HEK293 (cell line): Measurements from ENCODE around the gene PTX4.

Source experiments
- CTCF ChIA-PET: fragments of 350-600 bp; formaldehyde crosslinking; extraction: SDS; loops from one replicate; lab custom pipeline; 2021; ENCODE audit warnings: antibody characterized with exemption; lab: Yijun Ruan, JAX
- POLR2A ChIA-PET: fragments of 300-600 bp; formaldehyde crosslinking; extraction: SDS; loops from one replicate; lab custom pipeline; 2020; ENCODE audit warnings: antibody characterized with exemption, inconsistent platforms; lab: Yijun Ruan, JAX
- H3K27ac ChIP-seq: fragments of 200-500 bp; sonication (Bioruptor generic); 2 replicates; pipeline ENCODE4 v1.5.1; 2014; ENCODE audit warnings: low read depth, low read length, control low read depth, inconsistent platforms; ENCODE audit errors: extremely low read depth
- H3K36me3 ChIP-seq, 2 experiments: fragments of 200-500 bp in 1 of 2; sonication (Bioruptor generic) in 1 of 2; 1 replicate in 1 of 2; 2 replicates in 1 of 2; pipeline ENCODE4 v1.5.1; 2014 to 2017; ENCODE audit warnings: inconsistent platforms in 2 of 2, low read length in 2 of 2; ENCODE audit not compliant: control insufficient read depth in 2 of 2, insufficient read depth in 1 of 2
- H3K4me1 ChIP-seq: fragments of 200-500 bp; sonication (Bioruptor generic); 2 replicates; pipeline ENCODE4 v1.5.1; 2014; ENCODE audit warnings: mild to moderate bottlenecking, low read length, inconsistent platforms; ENCODE audit not compliant: control insufficient read depth, insufficient read depth
- H3K4me3 ChIP-seq: 2 replicates; pipeline ENCODE4 v1.5.1; 2011; ENCODE audit warnings: low read depth, mild to moderate bottlenecking, control low read depth, low read length, moderate library complexity
- H3K9me3 ChIP-seq: fragments of 200-500 bp; sonication (Bioruptor generic); 2 replicates; pipeline ENCODE4 v1.5.1; 2014; ENCODE audit warnings: low read depth, low read length, inconsistent platforms; ENCODE audit not compliant: control insufficient read depth, insufficient read depth
- MYNN ChIP-seq: fragments of 450-650 bp; formaldehyde crosslinking; IDR thresholded peaks from 2 replicates; pipeline ENCODE4 v1.5.1; 2016; ENCODE audit warnings: missing biosample characterization, missing genetic modification characterization, borderline replicate concordance
- SETDB1 ChIP-seq: IDR thresholded peaks from one replicate; pipeline ENCODE4 v1.6.1; 2017; ENCODE audit warnings: mild to moderate bottlenecking, low read length, moderate library complexity, mixed read lengths; ENCODE audit not compliant: insufficient read length
- ZNF132 ChIP-seq: fragments of 450-650 bp; formaldehyde crosslinking; IDR thresholded peaks from 2 replicates; pipeline ENCODE4 v1.5.1; 2017; ENCODE audit warnings: missing biosample characterization, missing genetic modification characterization, borderline replicate concordance
- ZNF223 ChIP-seq: fragments of 450-650 bp; formaldehyde crosslinking; IDR thresholded peaks from 2 replicates; pipeline ENCODE4 v1.5.1; 2016; ENCODE audit warnings: missing biosample characterization, missing genetic modification characterization
- ZNF24 ChIP-seq: fragments of 450-650 bp; formaldehyde crosslinking; IDR thresholded peaks from 2 replicates; pipeline ENCODE4 v1.5.1; 2016; ENCODE audit warnings: missing biosample characterization, missing genetic modification characterization
- ZNF248 ChIP-seq: fragments of 450-650 bp; formaldehyde crosslinking; IDR thresholded peaks from 2 replicates; pipeline ENCODE4 v1.5.1; 2017; ENCODE audit warnings: missing biosample characterization, missing genetic modification characterization
- ZNF302 ChIP-seq: fragments of 450-650 bp; formaldehyde crosslinking; IDR thresholded peaks from 2 replicates; pipeline ENCODE4 v1.5.1; 2016; ENCODE audit warnings: missing biosample characterization, missing genetic modification characterization, low read depth
- ZNF324 ChIP-seq: fragments of 450-650 bp; formaldehyde crosslinking; IDR thresholded peaks from 2 replicates; pipeline ENCODE4 v1.5.1; 2016; ENCODE audit warnings: missing biosample characterization, missing genetic modification characterization
- ZNF335 ChIP-seq: fragments of 450-650 bp; formaldehyde crosslinking; conservative IDR thresholded peaks from 2 replicates; pipeline ENCODE4 v1.5.1; 2016; ENCODE audit warnings: missing biosample characterization, missing genetic modification characterization
- ZNF394 ChIP-seq: fragments of 450-650 bp; formaldehyde crosslinking; IDR thresholded peaks from 2 replicates; pipeline ENCODE4 v1.5.1; 2016; ENCODE audit warnings: missing biosample characterization, missing genetic modification characterization, mild to moderate bottlenecking, moderate library complexity, borderline replicate concordance
- ZNF473 ChIP-seq: fragments of 450-650 bp; formaldehyde crosslinking; IDR thresholded peaks from 2 replicates; pipeline ENCODE4 v1.5.1; 2017; ENCODE audit warnings: missing biosample characterization, missing genetic modification characterization
- ZNF48 ChIP-seq: fragments of 450-650 bp; formaldehyde crosslinking; IDR thresholded peaks from 2 replicates; pipeline ENCODE4 v1.5.1; 2016; ENCODE audit warnings: missing biosample characterization, missing genetic modification characterization
- ZNF521 ChIP-seq: fragments of 450-650 bp; formaldehyde crosslinking; IDR thresholded peaks from 2 replicates; pipeline ENCODE4 v1.5.1; 2017; ENCODE audit warnings: missing biosample characterization, mild to moderate bottlenecking, missing genetic modification characterization
- ZNF571 ChIP-seq: fragments of 450-650 bp; formaldehyde crosslinking; IDR thresholded peaks from 2 replicates; pipeline ENCODE4 v1.5.0; 2017; ENCODE audit warnings: missing biosample characterization, missing genetic modification characterization
- ZNF629 ChIP-seq: fragments of 450-650 bp; formaldehyde crosslinking; IDR thresholded peaks from 2 replicates; pipeline ENCODE4 v1.5.1; 2017; ENCODE audit warnings: missing biosample characterization, missing genetic modification characterization
- ZNF654 ChIP-seq: fragments of 450-650 bp; formaldehyde crosslinking; IDR thresholded peaks from 2 replicates; pipeline ENCODE4 v1.5.1; 2016; ENCODE audit warnings: low read depth, missing biosample characterization, missing genetic modification characterization
- ZNF677 ChIP-seq: fragments of 450-650 bp; IDR thresholded peaks from 2 replicates; pipeline ENCODE4 v1.5.0; 2018; ENCODE audit warnings: missing biosample characterization, mild to moderate bottlenecking, missing genetic modification characterization, moderate library complexity
- ZNF792 ChIP-seq: fragments of 450-650 bp; formaldehyde crosslinking; IDR thresholded peaks from 2 replicates; pipeline ENCODE4 v1.5.1; 2016; ENCODE audit warnings: missing biosample characterization, missing genetic modification characterization
- ZSCAN23 ChIP-seq: fragments of 450-650 bp; formaldehyde crosslinking; IDR thresholded peaks from 2 replicates; pipeline ENCODE4 v1.5.1; 2016; ENCODE audit warnings: missing biosample characterization, missing genetic modification characterization
- TF ChIP-seq, protein P1 (sequence below): fragments of 450-650 bp; formaldehyde crosslinking; IDR thresholded peaks from 2 replicates; pipeline ENCODE4 v1.5.1; 2016; ENCODE audit warnings: missing biosample characterization, missing genetic modification characterization
- TF ChIP-seq, protein P2 (sequence below): fragments of 450-650 bp; formaldehyde crosslinking; IDR thresholded peaks from 2 replicates; pipeline ENCODE4 v1.5.1; 2016; ENCODE audit warnings: missing biosample characterization, missing genetic modification characterization
- TF ChIP-seq, protein P3 (sequence below): fragments of 450-650 bp; formaldehyde crosslinking; conservative IDR thresholded peaks from 2 replicates; pipeline ENCODE4 v1.5.1; 2016; ENCODE audit warnings: low read depth, missing biosample characterization, missing genetic modification characterization
- TF ChIP-seq, protein P4 (sequence below): fragments of 450-650 bp; formaldehyde crosslinking; IDR thresholded peaks from 2 replicates; pipeline ENCODE4; 2016; ENCODE audit warnings: missing biosample characterization, missing genetic modification characterization
- TF ChIP-seq, protein P5 (sequence below): fragments of 450-650 bp; formaldehyde crosslinking; IDR thresholded peaks from 2 replicates; pipeline ENCODE4 v1.5.1; 2016; ENCODE audit warnings: missing biosample characterization, missing genetic modification characterization

The PTX4 gene

DNA sequence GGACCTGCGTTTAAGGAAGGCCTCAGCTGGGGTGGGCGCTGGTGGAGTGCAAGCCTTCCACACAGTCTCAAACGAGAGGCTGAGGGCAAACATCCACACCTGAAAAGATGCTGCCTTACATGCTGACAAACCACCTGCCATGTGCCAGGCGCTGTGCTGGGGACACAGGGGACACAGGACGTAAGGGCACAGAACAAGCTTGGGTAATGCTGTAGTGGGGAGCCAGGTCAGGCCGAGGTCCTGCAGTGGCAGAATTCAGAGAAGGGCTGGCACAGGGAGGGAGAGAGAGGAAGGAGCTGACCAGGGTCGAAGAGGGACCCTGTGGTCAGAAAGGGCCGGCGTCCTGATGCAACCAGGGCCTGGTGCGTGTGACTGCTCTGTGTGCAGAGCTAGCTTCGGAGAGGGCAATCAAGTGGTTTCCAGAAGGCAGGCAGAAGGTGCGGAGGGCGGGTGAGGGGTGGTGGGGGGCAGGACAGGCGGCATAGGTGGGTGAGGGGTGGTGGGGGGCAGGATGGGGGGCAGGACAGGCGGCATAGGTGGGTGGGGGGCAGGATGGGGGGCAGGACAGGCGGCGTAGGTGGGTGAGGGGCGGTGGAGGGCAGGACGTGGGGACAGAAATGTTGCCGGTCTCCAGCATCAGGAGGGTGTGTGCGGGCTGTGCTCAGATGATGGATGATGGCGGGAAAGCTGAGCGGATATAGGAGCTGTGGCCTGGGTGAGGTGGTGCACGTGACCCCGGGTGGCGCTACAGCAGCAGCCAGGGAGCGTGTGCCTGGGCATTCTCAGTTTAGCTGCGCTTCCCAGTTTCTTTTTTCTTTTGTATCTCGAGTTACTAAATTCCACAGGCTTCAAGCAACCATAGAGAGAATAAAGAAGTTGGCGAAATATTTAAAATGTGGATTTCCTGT lies 23.2 kb upstream of the PTX4 start (continued):
- no peak for TF ChIP-seq ZNF324 (tag by site-specific recombination)

DNA sequence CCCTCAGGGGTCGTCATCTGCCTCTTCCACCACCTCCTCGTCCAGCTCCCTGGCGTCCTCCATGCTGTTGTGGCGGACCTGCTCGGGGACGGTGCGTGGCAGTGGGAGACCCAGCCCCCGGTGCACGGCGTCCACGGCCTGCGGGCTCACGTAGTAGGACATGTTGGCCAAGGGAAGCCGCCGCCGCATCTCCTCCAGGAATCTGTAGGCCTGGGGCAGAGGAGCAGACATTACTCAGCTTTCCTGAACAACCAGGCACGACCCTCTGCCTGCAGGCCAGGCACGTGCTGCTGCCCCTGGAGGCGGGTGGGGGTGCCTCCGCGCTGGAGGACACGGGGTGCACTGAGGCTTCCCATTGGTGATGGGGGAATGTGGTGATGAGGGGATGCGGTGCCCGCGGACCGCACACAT lies 22.2 kb upstream of the PTX4 start:
- CTCF ChIA-PET = no interaction called here
- no peak for TF ChIP-seq ZNF48 (tag by site-specific recombination)
- TF ChIP-seq, protein P1, sequence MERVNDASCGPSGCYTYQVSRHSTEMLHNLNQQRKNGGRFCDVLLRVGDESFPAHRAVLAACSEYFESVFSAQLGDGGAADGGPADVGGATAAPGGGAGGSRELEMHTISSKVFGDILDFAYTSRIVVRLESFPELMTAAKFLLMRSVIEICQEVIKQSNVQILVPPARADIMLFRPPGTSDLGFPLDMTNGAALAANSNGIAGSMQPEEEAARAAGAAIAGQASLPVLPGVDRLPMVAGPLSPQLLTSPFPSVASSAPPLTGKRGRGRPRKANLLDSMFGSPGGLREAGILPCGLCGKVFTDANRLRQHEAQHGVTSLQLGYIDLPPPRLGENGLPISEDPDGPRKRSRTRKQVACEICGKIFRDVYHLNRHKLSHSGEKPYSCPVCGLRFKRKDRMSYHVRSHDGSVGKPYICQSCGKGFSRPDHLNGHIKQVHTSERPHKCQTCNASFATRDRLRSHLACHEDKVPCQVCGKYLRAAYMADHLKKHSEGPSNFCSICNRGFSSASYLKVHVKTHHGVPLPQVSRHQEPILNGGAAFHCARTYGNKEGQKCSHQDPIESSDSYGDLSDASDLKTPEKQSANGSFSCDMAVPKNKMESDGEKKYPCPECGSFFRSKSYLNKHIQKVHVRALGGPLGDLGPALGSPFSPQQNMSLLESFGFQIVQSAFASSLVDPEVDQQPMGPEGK (tag by site-specific recombination) = no peak
- TF ChIP-seq, protein P2, sequence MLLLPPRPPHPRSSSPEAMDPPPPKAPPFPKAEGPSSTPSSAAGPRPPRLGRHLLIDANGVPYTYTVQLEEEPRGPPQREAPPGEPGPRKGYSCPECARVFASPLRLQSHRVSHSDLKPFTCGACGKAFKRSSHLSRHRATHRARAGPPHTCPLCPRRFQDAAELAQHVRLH (tag by site-specific recombination) = no peak
- TF ChIP-seq ZNF792 = no peak
- no peak for TF ChIP-seq ZSCAN23 (tag by site-specific recombination)
- TF ChIP-seq ZNF571 = no peak
- no peak for TF ChIP-seq ZNF521 (tag by site-specific recombination)
- no peak for TF ChIP-seq ZNF248
- no peak for TF ChIP-seq ZNF394 (tag by site-specific recombination)
- no peak for TF ChIP-seq ZNF223 (tag by site-specific recombination)
- no peak for TF ChIP-seq SETDB1
- TF ChIP-seq ZNF132 (tag by site-specific recombination) = no peak
- no peak for TF ChIP-seq ZNF473
- TF ChIP-seq ZNF629 (tag by site-specific recombination) = no peak
- TF ChIP-seq ZNF654 (tag by site-specific recombination) = no peak
- TF ChIP-seq ZNF302 (tag by site-specific recombination) = no peak
- no peak for TF ChIP-seq ZNF335 (tag by site-specific recombination)

DNA sequence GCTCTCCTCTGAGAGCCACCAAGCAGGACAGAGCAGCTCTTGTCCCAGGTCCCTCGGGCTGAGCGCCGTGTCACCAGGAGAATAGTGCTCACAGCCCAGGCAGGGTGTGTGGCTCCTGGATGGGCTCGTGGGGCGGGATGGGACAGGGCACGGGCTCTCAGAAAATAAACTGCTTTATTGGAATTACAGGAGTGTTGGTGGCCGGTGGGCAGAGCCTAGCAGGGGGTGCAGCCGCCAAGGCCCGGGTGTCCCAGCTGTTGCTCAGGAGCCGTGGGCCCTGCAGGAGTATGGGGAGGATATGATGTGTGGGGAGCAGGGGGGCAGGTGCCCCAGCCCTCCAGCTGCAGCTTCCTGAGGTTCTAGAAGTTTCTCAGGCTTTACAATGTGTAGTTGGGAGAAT lies 21.5 kb upstream of the PTX4 start:
- Histone ChIP-seq H3K4me3 (no peak overlapping the region), H3K9me3 (no peaks in the 10 kb centered on the region), H3K27ac (no peak overlapping the region), H3K4me1 (no peaks in the 10 kb centered on the region), H3K36me3 (peaks cover 0 to 53% of the 10 kb centered on the region in 2 experiments; a peak in 2 of 3 replicates)
- POLR2A ChIA-PET = no interaction called here
- CTCF ChIA-PET = no interaction called here
- TF ChIP-seq ZNF677 (tag by site-specific recombination) (no peak), MYNN (no peak), ZNF24 (tag by site-specific recombination) (no peak)
- TF ChIP-seq, protein P3, sequence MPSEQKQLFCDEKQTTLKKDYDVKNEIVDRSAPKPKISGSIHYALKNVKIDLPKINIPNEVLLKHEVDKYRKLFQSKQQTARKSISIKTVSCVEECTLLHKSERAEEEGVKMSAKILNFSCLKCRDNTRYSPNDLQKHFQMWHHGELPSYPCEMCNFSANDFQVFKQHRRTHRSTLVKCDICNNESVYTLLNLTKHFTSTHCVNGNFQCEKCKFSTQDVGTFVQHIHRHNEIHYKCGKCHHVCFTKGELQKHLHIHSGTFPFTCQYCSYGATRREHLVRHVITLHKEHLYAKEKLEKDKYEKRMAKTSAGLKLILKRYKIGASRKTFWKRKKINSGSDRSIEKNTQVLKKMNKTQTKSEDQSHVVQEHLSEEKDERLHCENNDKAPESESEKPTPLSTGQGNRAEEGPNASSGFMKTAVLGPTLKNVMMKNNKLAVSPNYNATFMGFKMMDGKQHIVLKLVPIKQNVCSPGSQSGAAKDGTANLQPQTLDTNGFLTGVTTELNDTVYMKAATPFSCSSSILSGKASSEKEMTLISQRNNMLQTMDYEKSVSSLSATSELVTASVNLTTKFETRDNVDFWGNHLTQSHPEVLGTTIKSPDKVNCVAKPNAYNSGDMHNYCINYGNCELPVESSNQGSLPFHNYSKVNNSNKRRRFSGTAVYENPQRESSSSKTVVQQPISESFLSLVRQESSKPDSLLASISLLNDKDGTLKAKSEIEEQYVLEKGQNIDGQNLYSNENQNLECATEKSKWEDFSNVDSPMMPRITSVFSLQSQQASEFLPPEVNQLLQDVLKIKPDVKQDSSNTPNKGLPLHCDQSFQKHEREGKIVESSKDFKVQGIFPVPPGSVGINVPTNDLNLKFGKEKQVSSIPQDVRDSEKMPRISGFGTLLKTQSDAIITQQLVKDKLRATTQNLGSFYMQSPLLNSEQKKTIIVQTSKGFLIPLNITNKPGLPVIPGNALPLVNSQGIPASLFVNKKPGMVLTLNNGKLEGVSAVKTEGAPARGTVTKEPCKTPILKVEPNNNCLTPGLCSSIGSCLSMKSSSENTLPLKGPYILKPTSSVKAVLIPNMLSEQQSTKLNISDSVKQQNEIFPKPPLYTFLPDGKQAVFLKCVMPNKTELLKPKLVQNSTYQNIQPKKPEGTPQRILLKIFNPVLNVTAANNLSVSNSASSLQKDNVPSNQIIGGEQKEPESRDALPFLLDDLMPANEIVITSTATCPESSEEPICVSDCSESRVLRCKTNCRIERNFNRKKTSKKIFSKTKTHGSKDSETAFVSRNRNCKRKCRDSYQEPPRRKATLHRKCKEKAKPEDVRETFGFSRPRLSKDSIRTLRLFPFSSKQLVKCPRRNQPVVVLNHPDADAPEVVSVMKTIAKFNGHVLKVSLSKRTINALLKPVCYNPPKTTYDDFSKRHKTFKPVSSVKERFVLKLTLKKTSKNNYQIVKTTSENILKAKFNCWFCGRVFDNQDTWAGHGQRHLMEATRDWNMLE = no peak
- TF ChIP-seq, protein P4, sequence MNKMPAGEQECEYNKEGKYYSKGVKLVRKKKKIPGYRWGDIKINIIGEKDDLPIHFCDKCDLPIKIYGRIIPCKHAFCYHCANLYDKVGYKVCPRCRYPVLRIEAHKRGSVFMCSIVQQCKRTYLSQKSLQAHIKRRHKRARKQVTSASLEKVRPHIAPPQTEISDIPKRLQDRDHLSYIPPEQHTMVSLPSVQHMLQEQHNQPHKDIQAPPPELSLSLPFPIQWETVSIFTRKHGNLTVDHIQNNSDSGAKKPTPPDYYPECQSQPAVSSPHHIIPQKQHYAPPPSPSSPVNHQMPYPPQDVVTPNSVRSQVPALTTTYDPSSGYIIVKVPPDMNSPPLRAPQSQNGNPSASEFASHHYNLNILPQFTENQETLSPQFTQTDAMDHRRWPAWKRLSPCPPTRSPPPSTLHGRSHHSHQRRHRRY (tag by site-specific recombination) = no peak
- TF ChIP-seq, protein P5, sequence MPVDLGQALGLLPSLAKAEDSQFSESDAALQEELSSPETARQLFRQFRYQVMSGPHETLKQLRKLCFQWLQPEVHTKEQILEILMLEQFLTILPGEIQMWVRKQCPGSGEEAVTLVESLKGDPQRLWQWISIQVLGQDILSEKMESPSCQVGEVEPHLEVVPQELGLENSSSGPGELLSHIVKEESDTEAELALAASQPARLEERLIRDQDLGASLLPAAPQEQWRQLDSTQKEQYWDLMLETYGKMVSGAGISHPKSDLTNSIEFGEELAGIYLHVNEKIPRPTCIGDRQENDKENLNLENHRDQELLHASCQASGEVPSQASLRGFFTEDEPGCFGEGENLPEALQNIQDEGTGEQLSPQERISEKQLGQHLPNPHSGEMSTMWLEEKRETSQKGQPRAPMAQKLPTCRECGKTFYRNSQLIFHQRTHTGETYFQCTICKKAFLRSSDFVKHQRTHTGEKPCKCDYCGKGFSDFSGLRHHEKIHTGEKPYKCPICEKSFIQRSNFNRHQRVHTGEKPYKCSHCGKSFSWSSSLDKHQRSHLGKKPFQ (tag by site-specific recombination) = no peak

More for the DNA sequence above, 22.2 kb upstream of the PTX4 start:
- no peaks in the 10 kb centered on the region for H3K4me1 ChIP-seq
- H3K36me3 ChIP-seq = peaks cover 0 to 47% of the 10 kb centered on the region in 2 experiments; a peak in 2 of 3 replicates
- H3K27ac ChIP-seq = no peak overlapping the region
- POLR2A ChIA-PET = no interaction called here
- no peaks in the 10 kb centered on the region for H3K9me3 ChIP-seq
- no peak overlapping the region for H3K4me3 ChIP-seq
